ENCODE data around the gene ENPP1. TPM values are rescaled to one million over a fixed set of nuclear protein-coding genes. Genes with fewer than 3 reads are reported as not detected.

ENPP1 gene
- total RNA-seq, 1 donor from 2014 or later = 4.5 TPM

DNA sequence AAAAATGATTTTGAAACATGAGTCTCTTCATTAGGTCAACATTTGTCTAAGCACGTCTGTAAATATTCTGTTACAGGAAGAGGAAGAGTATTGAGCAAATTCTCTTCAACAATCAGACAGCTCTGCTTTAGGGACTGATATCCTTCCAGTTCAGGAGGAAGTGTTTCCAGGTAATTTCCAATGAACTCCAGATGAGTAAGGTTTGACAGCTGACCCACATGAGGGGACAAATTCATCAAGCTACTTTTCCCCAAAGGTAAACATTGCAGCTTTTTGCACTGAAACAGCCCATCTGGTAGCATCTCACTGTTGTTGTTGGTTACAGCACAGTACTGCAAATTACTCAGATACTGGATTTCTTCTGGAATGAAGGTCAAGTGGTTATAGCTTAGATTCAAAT lies 18.1 kb downstream of the ENPP1 start:
- no peaks in the 10 kb centered on the region for H3K9me3 ChIP-seq
- no peaks in the 10 kb centered on the region for H3K36me3 ChIP-seq
- intact Hi-C loops (cut with DNase I) = no loop called here
- H3K4me1 ChIP-seq = peaks cover 0 to 15% of the 10 kb centered on the region in 2 donors
- no peak for DNase-seq (ENCODE audit: low spot score in 2 of 2)
- H3K27me3 ChIP-seq = no peaks in the 10 kb centered on the region
- TF ChIP-seq, protein P1, sequence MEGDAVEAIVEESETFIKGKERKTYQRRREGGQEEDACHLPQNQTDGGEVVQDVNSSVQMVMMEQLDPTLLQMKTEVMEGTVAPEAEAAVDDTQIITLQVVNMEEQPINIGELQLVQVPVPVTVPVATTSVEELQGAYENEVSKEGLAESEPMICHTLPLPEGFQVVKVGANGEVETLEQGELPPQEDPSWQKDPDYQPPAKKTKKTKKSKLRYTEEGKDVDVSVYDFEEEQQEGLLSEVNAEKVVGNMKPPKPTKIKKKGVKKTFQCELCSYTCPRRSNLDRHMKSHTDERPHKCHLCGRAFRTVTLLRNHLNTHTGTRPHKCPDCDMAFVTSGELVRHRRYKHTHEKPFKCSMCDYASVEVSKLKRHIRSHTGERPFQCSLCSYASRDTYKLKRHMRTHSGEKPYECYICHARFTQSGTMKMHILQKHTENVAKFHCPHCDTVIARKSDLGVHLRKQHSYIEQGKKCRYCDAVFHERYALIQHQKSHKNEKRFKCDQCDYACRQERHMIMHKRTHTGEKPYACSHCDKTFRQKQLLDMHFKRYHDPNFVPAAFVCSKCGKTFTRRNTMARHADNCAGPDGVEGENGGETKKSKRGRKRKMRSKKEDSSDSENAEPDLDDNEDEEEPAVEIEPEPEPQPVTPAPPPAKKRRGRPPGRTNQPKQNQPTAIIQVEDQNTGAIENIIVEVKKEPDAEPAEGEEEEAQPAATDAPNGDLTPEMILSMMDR (IDR thresholded peaks at IDR 0.05) = no peak
- no peak overlapping the region for H3K4me3 ChIP-seq
- no peak overlapping the region for H3K27ac ChIP-seq

DNA sequence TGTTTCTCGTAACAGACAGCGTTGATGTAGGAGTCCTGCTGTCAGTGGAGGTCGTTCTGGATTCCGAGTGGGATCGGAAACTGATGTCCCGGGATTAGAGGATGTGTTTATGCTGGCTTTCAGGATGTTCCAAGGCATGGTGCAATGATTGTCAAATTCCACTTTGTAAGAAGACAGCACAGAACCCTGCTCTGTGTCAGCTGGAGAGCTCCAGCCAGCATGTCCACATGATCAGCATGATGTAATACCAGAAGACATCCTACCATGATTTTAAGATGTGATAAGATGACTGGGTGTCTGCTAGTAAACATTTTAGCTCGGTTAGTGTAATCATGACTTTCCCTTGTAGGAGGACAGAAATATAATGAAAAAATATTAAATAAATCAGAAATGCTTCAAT lies 20.3 kb downstream of the ENPP1 start:
- Histone ChIP-seq H3K9me3 (no peaks in the 10 kb centered on the region), H3K4me3 (no peak overlapping the region), H3K27me3 (no peaks in the 10 kb centered on the region), H3K4me1 (peaks cover 0 to 21% of the 10 kb centered on the region in 2 donors), H3K36me3 (no peaks in the 10 kb centered on the region), H3K27ac (no peak overlapping the region)
- no peak for DNase-seq (ENCODE audit: low spot score in 2 of 2)
- intact Hi-C loops (cut with DNase I) = no loop called here
- TF ChIP-seq, protein P1 (IDR thresholded peaks at IDR 0.05) = no peak

GRCh38 chr6:131828951-131829350 lies 21.1 kb downstream of the ENPP1 start:
- intact Hi-C loops (cut with DNase I) = no loop called here
- H3K27ac ChIP-seq = peak overlapping the region; percentile 27 to 49

DNA sequence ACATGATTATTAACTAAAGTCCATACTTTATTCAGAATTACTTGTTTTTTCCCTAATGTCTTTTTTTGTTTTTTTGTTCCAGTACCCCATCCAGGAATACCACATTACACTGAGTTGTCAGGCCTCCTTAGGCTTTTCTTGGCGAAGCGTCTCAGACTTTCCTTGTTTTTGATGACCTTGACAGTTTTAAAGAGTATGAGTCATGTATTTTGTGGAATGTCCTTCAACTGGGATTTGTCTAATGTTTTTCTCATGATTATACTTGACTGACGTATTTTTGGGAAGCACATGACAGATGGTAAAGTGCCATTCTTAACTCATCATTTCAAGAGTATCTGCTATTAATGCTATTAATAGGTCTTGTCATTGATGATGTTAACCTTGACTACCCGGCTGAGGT lies 23.6 kb downstream of the ENPP1 start:
- H3K4me3 ChIP-seq = no peak overlapping the region
- H3K4me1 ChIP-seq = peaks cover 0 to 21% of the 10 kb centered on the region in 2 donors
- H3K27me3 ChIP-seq = no peaks in the 10 kb centered on the region
- intact Hi-C loops (cut with DNase I) = loop anchor here (1.0 to 5.0 kb wide), 3 partner anchors 23 to 981 kb away; partner anchors contain the start of genes ENPP1 and RPS12
- peak overlapping the region; percentile 41 to 77 for H3K27ac ChIP-seq
- no peaks in the 10 kb centered on the region for H3K9me3 ChIP-seq
- TF ChIP-seq, protein P1 (IDR thresholded peaks at IDR 0.05) = no peak
- DNase-seq (ENCODE audit: low spot score in 2 of 2) = peak in 1 of 2 donors; percentile 70
- H3K36me3 ChIP-seq = no peaks in the 10 kb centered on the region

More at GRCh38 chr6:131828951-131829350, 21.1 kb downstream of the ENPP1 start:
- no peak for DNase-seq (ENCODE audit: low spot score in 2 of 2)
- Histone ChIP-seq H3K4me3 (no peak overlapping the region), H3K27me3 (no peaks in the 10 kb centered on the region), H3K36me3 (no peaks in the 10 kb centered on the region), H3K4me1 (peaks cover 0 to 21% of the 10 kb centered on the region in 2 donors), H3K9me3 (no peaks in the 10 kb centered on the region)
- TF ChIP-seq, protein P1 (IDR thresholded peaks at IDR 0.05) = no peak

GRCh38 chr6:131831886-131832285 lies 24.1 kb downstream of the ENPP1 start:
- TF ChIP-seq, protein P1 (IDR thresholded peaks at IDR 0.05) = no peak
- DNase-seq (ENCODE audit: low spot score in 2 of 2) = no peak
- Histone ChIP-seq H3K4me3 (no peak overlapping the region), H3K27ac (peak overlapping the region; percentile 41 to 77), H3K9me3 (no peaks in the 10 kb centered on the region), H3K4me1 (peaks cover 0 to 21% of the 10 kb centered on the region in 2 donors), H3K27me3 (no peaks in the 10 kb centered on the region), H3K36me3 (no peaks in the 10 kb centered on the region)
- intact Hi-C loops (cut with DNase I) = loop anchor here (1.0 to 5.0 kb wide), 3 partner anchors 24 to 980 kb away; partner anchors contain the start of genes ENPP1 and RPS12

Data from ascending aorta (tissue), 2 donors.